ENCODE measurements around the gene JPH3.

Gene JPH3

GRCh38 chr16:87671715-87672270, 69.5 kb downstream of the JPH3 start:
- H3K36me3 Mint-ChIP-seq (ENCODE audit: low read depth), result no peaks in the 10 kb centered on the region
- H3K9me3 Mint-ChIP-seq, result peaks cover 2% of the 10 kb centered on the region
- H3K4me1 Mint-ChIP-seq, result no peaks in the 10 kb centered on the region
- no peak for TF ChIP-seq CTCF (IDR thresholded peaks at IDR 0.05; ENCODE audit: unreplicated experiment in 3 of 3)
- H3K4me3 Mint-ChIP-seq, result no peak overlapping the region
- no peak overlapping the region for H3K27ac Mint-ChIP-seq
- peaks cover 9% of the 10 kb centered on the region for H3K27me3 Mint-ChIP-seq (ENCODE audit: low read depth)

- Mint-ChIP-seq H3K27me3 (ENCODE audit: low read depth) (peaks cover 17% of the 10 kb centered on the region), H3K4me1 (no peaks in the 10 kb centered on the region), H3K9me3 (peaks cover 2% of the 10 kb centered on the region), H3K27ac (no peak overlapping the region), H3K36me3 (ENCODE audit: low read depth) (no peaks in the 10 kb centered on the region), H3K4me3 (no peak overlapping the region)
- TF ChIP-seq CTCF (IDR thresholded peaks at IDR 0.05; ENCODE audit: unreplicated experiment in 3 of 3), result no peak
Measured at GRCh38 chr16:87674419-87674818, 72.1 kb downstream of the JPH3 start.

GRCh38 chr16:87675111-87675719, 72.9 kb downstream of the JPH3 start:
- no peak for TF ChIP-seq CTCF (IDR thresholded peaks at IDR 0.05; ENCODE audit: unreplicated experiment in 3 of 3)
- H3K4me1 Mint-ChIP-seq, result no peaks in the 10 kb centered on the region
- H3K27ac Mint-ChIP-seq, result no peak overlapping the region
- no peak overlapping the region for H3K4me3 Mint-ChIP-seq
- H3K36me3 Mint-ChIP-seq (ENCODE audit: low read depth), result no peaks in the 10 kb centered on the region
- peaks cover 2% of the 10 kb centered on the region for H3K9me3 Mint-ChIP-seq
- H3K27me3 Mint-ChIP-seq (ENCODE audit: low read depth), result peaks cover 16% of the 10 kb centered on the region

GRCh38 chr16:87677830-87678229, 75.5 kb downstream of the JPH3 start:
- no peak overlapping the region for H3K27ac Mint-ChIP-seq
- no peak for TF ChIP-seq CTCF (IDR thresholded peaks at IDR 0.05; ENCODE audit: unreplicated experiment in 3 of 3)

GRCh38 chr16:87678618-87679017, 76.3 kb downstream of the JPH3 start:
- Mint-ChIP-seq H3K9me3 (peaks cover 2% of the 10 kb centered on the region), H3K27ac (no peak overlapping the region), H3K4me3 (no peak overlapping the region), H3K4me1 (peaks cover 5% of the 10 kb centered on the region), H3K27me3 (ENCODE audit: low read depth) (peaks cover 16% of the 10 kb centered on the region), H3K36me3 (ENCODE audit: low read depth) (no peaks in the 10 kb centered on the region)
- no peak for TF ChIP-seq CTCF (IDR thresholded peaks at IDR 0.05; ENCODE audit: unreplicated experiment in 3 of 3)

More at GRCh38 chr16:87677830-87678229, 75.5 kb downstream of the JPH3 start:
- no peak overlapping the region for H3K4me3 Mint-ChIP-seq
- H3K4me1 Mint-ChIP-seq, result peaks cover 5% of the 10 kb centered on the region
- H3K36me3 Mint-ChIP-seq (ENCODE audit: low read depth), result no peaks in the 10 kb centered on the region
- peaks cover 16% of the 10 kb centered on the region for H3K27me3 Mint-ChIP-seq (ENCODE audit: low read depth)
- peaks cover 2% of the 10 kb centered on the region for H3K9me3 Mint-ChIP-seq
